Neural cell (in vitro differentiated cells): Measurements from ENCODE around the gene KCTD11.
"Not testable (repeated sequence)": the region's sequence is repeated elsewhere in the genome, so short reads cannot be mapped to it uniquely, and the experiment has no call there.

ENCODE experiments used
- MXI1 ChIP-seq: fragments of 450-650 bp; conservative IDR thresholded peaks from 2 replicates; pipeline ENCODE4 v1.6.1; 2014; ENCODE audit warnings: antibody characterized with exemption, mild to moderate bottlenecking; ENCODE audit not compliant: poor library complexity, severe bottlenecking
- RAD21 ChIP-seq: fragments of 450-650 bp; conservative IDR thresholded peaks from 2 replicates; pipeline ENCODE4 v1.6.1; 2014; ENCODE audit warnings: antibody characterized with exemption, mild to moderate bottlenecking, moderate library complexity
- TF ChIP-seq, protein P1 (sequence below): fragments of 450-650 bp; IDR thresholded peaks from 2 replicates; pipeline ENCODE4 v1.5.1; 2014; ENCODE audit warnings: antibody characterized with exemption, mild to moderate bottlenecking, moderate library complexity; ENCODE audit not compliant: poor library complexity, severe bottlenecking

GRCh38 chr17:7337600-7337999, 14.4 kb upstream of the KCTD11 start:
- TF ChIP-seq, protein P1, sequence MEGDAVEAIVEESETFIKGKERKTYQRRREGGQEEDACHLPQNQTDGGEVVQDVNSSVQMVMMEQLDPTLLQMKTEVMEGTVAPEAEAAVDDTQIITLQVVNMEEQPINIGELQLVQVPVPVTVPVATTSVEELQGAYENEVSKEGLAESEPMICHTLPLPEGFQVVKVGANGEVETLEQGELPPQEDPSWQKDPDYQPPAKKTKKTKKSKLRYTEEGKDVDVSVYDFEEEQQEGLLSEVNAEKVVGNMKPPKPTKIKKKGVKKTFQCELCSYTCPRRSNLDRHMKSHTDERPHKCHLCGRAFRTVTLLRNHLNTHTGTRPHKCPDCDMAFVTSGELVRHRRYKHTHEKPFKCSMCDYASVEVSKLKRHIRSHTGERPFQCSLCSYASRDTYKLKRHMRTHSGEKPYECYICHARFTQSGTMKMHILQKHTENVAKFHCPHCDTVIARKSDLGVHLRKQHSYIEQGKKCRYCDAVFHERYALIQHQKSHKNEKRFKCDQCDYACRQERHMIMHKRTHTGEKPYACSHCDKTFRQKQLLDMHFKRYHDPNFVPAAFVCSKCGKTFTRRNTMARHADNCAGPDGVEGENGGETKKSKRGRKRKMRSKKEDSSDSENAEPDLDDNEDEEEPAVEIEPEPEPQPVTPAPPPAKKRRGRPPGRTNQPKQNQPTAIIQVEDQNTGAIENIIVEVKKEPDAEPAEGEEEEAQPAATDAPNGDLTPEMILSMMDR: not testable (repeated sequence)
- TF ChIP-seq RAD21, MXI1: not testable (repeated sequence)
